ENCODE results near the gene TTC34.

DNA sequence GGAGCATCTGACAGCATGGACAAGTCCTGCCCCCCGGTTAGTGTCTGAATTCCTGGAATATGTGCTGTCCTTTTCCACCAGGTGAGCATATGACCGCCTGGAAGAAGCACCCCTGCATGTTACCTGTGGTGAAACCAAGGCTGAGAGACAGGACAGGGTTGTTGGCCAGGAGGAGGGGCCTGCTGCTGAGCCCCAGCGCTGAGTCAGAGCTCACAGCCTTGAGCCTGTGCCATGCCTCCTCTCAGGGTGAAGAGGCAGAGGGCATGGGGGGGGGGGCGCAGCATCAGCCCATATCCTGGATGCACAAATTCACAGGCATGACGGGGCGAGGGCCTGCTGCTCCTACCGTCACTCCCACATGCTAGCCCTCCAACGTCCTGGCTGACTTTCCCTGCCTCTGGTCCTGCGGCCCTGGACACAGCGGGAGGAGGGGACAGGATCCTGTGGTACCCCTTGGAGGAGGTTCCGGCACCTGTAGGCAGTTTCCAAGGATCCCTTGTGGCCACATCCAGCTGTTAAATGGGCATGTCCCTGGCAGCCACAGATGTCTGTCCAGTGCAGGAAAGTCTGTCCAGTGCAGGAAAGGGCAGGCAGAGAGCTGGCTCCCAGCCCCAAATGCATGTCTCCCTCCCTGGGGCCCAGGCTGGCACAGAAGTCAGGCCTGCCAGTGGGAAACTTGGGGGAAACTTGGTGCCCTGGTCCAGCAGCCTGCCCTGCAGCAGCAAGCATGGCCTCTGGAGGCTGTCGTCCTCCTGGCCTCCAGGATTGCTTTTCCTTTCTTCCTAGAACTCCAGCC, 23.9 kb downstream of the TTC34 start:
- TF ChIP-seq POLR2AphosphoS5 (IDR thresholded peaks at IDR 0.05; ENCODE audit: low read depth, low read length), result no peak
- no peak for TF ChIP-seq POLR2A (IDR thresholded peaks at IDR 0.05; ENCODE audit: low read depth, low read length)

Measured in GM12892 (cell line).